SKM-1 treated with dmso at 0.1 percent for 144 hours (cell line): Measurements from ENCODE around the gene CHST11.

ENCODE experiments used
- DNase-seq: peaks from one replicate; lab custom pipeline; 2025; ENCODE audit not compliant: unreplicated experiment; lab: John Stamatoyannopoulos, UW

Gene CHST11

DNA sequence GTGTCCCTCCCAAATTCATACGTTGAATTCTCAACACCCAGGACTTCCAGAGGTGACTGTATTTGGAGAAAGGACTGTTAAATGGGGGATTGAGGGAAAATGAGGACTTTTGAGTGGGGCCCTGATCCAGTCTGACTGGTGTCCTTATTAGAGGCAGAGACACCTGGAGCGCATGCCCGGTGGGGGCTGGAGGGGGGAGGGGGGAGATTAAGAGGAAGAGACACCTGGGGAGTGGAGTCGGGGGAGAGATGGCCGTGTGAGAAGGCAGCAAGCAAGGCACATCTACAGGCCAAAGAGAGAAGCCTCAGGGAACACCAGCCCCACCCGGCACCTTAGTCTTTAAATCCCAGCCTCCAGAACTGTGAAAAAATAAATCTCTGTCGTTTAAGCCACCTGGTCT lies 291.6 kb downstream of the CHST11 start:
- DNase-seq: no peak

DNA sequence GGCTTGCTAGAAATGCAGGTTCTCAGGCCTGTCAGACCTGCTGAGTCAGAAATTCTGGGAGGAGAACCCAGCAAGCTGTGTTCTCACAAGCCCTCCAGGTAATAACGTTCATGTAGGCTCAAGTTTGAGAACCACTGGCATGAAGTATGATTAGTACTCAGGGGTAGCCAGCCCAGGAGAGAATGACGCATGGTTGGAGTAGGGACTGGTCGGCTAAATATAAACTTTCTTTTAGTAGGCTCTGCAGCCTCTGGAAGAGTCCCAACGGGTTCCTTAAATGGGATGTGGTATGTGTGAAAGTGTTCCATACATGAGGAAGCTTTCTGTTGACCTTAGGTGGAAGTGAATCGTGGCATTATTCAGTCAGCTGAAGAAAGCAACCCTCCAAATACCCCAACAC lies 292.0 kb downstream of the CHST11 start:
- no peak for DNase-seq

DNA sequence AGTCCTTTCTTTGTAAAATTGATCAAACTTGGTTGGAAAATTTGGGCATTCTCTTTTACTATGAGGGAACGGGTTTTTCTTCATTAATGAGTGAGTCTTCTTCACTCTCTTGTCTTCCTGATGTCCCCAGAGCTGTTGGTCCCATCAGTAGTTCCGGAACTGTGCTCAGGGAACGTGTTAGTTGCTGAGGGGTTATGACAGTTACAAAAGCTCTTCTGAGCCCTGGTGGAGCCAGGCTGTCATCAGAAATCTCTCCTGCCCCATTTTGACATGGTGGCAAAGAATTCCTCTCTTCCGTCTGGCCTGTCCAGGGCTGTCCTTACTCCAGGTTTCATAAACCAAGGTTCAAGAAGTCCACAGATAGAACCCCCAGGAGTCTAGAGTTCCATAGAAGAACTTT lies 292.8 kb downstream of the CHST11 start:
- DNase-seq: no peak

DNA sequence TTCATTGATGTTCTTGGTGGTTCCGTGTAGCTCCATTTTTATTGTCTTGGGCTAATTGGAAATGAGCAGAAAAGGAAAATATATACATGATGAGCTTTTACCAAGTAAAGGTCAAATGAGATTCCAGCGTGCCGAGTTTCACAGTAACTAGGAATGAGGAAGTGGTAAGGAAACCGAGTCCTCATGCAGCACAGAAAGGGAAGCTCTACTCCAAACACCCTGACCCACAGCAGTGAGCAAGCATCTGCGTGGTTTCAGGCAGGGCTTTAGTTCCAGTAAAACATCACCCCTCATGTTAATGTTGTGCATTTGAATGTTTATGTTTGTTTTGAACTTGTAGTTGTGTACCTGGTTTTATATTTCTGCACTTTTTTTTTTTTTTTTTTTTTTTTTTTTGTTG lies 293.3 kb downstream of the CHST11 start:
- peak; percentile 68 for DNase-seq

DNA sequence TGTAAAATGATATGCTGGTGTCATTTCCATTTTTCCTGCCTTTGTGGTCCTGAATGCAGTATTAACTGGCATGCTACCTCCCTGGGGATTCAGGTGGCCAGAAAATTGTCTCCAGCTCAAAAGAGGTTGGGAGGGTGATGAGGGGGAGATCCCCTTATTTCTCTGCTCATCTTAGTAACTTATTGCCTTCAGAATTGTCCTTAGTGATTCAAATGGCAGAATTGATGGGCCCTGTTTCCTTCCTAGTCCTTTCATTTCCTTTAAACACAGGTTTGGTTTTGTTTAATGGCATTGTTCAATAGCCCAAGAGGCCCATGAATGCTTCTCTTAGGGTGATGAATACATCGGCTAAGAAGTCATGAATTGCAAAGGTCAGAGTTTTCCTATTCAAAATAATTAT lies 294.4 kb downstream of the CHST11 start:
- no peak for DNase-seq

DNA sequence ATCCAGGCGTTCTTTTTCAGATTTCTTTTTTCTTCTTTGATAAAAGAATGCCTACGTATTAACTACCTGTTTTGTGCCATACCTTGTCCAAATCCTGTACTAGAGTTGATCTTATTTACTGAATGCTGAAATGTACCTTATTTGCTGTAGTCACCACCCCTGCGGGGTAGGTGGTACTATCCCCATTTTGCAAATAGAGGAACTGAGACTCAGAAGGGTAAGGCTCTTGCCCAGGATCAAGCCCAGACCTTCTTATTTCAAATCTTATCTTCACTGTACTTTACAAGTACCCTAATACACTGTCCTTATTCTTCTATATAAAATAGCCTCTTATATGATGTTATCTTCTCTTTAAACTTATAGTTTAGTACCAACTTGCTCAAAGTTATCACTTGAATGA lies 294.8 kb downstream of the CHST11 start:
- DNase-seq: peak; percentile 5

DNA sequence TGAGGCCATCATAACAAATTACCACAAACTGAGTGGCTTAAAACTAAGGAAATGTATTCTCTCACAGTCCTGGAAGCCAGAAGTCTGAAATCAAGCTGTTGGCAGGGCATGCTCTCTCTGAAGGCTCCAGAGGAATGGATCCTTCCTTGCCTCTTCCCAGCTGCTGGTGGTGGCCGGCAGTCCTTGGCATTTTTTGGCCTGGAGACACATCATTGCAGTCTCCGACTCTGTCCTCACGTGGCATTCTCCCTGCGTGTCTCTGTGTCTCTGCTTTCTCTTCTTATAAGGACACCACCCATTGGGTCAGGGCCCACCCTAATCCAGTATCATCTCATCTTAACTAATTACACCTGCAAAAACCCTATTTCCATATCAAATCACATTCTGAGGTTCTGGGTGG lies 295.3 kb downstream of the CHST11 start:
- no peak for DNase-seq

DNA sequence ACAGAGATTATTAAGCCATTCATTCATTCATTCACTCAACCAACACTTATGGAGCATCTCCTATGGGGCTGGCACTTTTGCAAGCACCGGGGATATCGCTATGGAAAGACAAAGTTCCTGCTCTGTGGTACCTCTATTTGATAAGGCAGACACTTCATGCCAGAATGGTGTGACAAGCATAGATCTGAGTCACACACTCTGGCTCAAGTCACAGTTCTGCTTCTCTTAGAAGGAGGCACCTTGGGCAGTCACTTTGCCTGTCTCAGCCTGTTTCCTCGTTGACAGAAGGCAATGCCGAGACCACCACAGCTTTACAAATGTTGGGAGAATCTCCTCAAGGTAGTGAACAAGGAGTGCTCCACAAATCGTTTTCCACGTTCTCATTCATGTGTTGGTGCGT lies 296.1 kb downstream of the CHST11 start:
- no peak for DNase-seq

DNA sequence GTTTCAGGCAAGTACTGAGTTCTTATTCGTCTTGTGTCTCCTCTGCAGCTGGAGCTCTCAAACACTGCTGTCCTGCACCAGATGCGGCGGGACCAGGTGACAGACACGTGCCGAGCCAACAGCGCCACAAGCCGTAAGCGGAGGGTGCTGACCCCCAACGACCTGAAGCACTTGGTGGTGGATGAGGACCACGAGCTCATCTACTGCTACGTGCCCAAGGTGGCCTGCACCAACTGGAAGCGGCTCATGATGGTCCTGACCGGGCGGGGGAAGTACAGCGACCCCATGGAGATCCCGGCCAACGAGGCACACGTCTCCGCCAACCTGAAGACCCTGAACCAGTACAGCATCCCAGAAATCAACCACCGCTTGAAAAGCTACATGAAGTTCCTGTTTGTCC lies 300.2 kb downstream of the CHST11 start:
- DNase-seq: no peak

DNA sequence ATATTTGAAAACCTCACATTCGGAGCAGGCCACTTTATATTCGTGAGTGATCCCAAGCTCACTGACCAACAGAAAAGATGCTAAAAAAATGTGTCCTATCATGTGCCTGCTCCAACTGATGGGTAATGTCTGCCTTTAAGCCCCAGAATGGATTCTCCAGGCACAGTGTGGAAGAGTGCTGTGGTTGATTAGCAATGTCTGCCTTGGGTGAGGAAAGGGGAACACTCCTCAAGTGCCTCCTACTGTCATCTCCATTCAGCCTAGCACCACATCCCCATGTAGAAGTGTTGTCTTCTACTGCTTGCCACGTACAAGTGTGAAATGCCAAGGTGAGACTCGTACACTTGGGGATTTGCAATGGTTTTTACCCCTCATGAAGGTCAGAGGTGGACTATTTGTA lies 302.0 kb downstream of the CHST11 start:
- DNase-seq: no peak

DNA sequence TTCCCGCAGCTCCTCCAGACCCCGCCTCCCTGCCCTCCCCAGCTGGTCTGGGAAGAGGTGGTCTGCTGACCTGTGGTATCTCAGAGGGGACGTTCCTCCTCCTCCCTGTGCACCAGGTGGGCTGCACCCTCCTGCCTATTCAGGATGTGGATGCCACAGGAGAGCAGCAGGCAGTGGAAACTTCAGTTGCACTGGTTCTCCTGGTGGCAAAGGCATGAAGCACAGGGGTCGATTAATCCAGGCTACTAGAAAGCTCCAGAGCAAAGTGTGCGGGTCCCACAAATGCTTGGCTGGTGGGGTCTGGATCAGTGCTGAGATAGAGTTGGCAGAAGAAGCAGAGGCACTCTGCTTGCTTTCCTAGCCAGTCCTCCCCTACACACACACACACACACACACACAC lies 304.3 kb downstream of the CHST11 start:
- DNase-seq: no peak

DNA sequence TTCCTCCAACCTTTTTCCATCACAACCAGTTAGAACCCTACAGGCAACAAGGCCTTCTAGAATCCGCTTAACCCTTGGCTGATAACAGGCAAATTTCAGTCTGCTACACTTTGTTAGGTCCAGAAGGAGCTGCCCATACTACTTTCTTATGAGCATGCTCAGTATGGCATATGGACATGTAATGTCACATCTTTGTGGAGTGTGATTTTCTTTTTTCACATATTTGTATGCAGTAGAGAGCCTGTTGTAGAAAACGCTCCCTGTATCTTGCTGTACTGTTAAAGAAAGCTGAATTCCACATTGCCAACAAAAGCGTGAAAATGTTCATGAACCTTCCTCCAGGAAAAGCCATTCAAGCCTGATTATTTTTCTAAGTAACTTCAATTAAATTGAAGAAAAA lies 304.9 kb downstream of the CHST11 start:
- DNase-seq: no peak

DNA sequence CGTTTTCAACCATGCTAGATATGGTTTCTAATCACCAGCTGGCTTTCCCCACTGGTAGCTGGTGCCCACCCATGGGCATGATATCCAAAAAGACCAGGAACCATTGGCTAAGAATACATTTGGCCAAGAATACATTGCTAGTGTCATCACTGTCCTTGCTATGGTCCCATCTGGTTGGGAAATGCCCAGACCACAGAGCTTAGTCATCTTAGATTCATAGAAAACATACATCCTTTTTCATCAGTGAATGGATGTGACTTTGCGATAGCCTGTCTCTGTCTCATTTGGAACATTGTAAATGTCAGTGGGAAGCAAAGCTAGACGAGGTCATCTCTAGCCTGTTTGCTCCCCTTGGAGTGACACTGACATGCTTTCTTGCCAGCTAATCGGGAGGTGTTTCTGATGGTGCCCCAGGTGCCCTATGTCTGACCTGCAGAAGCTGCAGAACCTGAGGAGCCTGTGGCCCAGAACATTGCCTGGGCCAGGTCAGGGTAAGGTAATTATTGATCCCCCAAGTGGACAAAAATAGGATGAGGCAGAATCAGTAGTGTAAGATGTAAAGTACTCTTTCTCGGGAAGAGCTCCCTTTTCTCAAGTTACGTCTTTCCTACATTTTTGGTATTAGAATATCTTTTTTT lies 306.5 kb downstream of the CHST11 start:
- peak; percentile 26 for DNase-seq

DNA sequence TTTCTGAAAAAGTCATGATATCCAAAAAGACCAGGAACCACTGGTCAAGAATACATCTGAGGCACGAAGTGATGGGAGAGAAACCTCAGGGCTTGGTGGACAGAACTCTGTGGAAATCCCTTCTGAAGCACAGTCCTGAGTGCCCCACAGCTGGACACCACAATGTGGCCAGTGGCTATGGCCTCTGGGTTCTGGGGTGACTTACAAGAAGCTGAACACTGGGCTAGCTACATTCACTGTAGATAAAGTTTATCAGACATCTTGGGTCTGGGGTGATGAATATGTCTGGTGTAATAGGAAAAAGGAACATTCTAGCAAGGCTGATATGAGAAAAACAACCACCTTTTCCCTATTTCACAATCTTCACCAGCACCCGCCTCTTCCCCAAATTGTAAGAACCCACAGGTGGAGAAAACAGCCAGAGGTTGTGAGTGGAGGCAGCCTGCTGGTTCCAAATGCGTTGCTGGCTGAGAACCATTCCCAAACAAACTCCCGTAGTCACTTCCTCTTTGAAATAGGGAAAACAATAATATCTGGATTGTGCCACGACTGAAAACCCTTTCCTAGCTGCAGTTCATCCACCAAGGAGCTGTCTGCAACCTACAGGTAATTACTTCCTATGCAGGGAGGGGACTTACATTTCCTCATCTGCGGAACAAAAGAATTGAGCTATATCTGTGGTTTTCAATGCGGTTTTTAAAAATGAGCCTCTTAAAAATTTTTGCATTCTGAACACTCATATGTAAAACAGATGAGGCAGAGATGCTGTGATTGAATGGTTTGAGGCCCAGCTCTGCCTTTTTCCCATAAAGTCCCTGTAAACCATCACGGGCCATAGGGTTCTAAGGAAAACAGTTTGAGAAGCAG lies 307.7 kb downstream of the CHST11 start:
- peak; percentile 45 for DNase-seq

DNA sequence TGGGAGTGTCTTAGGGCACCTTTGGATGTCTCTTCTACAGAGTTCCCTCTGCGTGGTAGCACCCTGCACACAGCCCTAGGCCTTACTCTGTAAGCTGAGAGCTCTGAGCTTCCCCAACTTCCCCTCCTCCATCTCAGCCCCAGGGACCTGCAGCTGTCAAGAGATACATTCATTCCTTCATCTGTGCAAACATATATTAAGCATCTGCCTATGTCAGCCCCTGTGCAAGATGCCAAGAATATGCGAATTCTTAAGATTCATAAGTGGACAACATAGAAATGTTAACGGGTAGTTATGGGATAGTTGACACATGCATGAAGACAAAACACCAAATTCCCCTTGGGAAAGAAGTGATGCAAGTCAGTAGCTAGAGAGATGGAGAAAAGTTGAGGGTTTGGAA lies 310.5 kb downstream of the CHST11 start:
- DNase-seq: no peak

DNA sequence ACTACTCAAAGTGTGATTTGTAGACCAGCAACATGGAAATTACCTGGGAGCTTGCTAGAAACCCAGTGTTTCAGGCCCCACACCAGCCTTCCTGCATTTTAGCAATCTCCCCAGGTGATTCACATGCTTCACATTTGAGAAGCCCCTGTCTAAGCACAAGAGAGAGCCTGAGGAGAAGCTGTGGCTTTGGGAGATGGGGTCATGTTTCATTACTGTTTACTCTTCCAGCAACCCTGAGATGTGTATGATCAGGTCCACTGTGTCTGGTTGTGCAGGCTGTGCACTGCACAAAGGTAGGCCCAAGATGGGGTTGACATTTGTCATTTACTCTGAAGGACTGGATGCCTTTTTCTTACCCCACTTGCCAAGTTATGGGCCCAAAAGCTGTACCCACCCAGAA lies 311.3 kb downstream of the CHST11 start:
- no peak for DNase-seq

DNA sequence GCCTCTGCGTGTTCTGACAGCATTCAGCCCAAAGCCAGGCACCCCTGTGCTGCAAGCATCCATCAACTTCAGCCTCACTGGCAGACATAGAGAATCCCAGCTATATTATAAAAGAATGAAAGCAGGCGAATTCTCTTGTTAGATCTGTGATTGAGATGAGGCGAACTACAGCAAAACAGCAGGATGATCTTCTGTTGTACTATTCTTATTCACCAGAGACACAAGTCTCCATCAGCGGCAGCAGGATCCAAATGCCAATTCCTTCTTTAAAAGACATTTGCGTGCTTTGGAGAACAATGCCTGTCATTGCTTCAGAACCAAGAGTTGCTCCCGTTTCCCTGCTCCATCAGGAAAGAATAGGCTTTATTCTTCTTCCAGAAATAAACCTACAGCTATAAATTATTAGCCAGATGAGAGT lies 312.4 kb downstream of the CHST11 start:
- DNase-seq: no peak

DNA sequence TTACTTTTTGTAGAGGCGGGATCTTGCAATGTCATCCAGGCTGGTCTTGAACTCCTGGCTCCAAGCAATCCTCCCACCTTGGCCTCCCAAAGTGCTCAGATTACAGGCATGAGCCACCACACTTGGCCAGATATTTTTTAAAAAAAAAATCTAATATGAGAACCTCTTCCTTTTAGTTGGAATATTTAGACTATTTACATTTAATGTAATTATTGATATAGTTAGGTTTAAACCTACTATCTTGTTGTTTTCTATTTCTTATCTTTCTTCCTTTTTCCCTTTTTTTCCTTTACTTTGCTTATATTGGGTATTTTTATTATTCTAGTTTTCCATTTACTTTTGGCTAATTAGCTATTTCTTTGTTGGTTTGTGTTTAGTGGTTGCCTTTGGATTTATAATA lies 315.6 kb downstream of the CHST11 start:
- no peak for DNase-seq

DNA sequence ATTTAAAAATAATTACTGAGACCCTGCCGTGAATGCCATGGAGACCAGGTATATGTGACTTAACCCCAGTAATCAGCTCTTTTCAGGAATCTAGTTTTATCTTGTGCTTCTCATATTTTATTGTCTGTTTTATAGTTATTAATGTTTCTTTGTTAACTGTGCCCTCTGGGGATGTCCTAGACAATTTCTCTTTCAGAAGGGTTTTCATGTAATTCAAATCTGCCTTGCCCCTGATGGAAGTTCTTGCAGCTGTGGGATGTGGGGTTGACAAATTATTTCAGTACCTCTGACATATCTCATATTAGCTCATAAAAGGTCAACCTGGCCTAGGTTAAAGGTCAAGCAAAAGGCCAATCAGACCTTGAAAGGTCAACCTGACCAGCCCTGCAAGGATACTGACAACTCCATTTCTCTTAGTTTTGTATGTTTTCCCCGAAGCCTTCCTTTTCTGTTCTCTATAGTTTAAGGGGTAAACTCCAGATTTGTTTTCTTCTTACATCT lies 319.0 kb downstream of the CHST11 start:
- no peak for DNase-seq

DNA sequence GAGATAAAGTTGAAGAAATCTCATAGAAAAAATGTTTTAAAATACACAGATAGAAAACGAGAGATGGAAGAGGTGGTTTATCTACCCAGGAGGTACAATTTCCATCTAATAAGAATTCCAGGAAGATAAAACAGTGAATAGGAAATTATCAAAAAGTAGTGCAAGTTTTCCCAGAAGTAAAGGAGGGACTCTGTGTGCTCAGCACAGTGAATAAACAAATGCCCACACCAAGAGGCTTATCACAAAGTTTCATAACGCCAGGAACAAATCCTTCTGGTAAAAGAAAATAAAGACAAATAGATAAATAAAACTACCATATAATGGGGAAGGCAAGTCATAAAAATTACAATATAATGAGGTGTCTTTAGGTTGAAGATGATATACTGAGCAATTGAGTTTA lies 322.4 kb downstream of the CHST11 start:
- DNase-seq: no peak

DNA sequence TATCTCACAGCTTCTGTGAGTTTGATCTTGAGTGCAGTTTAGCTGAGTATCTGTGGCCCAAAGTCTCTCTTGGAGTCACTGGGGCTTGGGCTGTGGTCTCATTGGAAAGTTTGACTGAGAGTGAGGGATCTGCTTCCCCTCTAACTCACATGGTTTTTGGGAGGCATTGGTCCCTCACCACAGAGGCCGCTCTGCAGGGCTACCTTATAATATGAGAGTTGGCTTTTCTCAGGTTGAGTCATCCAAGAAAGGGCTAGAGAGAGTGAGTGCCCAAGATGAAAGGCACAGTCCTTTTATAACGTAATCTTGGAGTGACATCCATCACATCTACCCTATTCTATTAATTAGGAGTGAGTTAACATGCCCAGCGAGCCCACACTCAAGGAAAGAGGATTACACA lies 325.5 kb downstream of the CHST11 start:
- DNase-seq: no peak

DNA sequence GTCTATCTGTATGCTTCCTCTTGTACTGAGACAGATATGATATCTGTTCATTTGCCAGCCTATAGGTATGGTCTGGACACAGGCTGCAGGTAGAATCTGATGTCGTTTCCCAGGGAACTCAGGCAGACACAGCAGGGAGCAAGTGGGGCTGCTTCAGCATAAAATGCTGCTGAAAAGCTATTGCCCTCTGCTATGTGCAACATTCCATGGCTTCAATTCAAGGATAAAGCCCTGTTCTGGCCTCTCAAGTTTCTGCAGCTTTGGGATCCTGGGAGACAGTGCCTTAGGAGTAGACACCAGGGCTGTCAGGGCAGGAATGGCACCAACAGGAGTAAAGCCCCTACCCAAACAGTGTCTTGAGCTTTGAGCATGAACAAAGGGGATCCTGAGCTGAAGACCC lies 327.8 kb downstream of the CHST11 start:
- no peak for DNase-seq

DNA sequence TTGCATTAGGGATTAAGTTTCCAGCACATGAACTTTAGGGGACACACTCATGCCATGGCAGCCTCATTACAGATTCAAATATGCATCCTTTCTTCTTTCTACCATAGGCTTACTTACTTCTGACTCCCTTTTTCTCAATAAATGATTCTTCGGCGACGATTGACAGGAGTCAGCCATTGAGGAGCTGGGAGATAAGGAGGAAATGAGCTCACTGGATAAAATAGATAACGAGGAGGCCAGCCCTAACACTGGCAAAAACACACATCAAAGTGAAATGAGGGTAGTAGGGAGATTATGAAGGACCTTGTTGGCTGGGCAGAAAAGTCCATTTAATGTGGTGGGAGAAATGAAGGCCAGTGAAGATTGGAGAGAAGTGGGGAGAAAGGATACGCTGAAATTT lies 329.1 kb downstream of the CHST11 start:
- DNase-seq: no peak
